Measurements from ENCODE around the gene CACNA1D.

The CACNA1D gene

DNA sequence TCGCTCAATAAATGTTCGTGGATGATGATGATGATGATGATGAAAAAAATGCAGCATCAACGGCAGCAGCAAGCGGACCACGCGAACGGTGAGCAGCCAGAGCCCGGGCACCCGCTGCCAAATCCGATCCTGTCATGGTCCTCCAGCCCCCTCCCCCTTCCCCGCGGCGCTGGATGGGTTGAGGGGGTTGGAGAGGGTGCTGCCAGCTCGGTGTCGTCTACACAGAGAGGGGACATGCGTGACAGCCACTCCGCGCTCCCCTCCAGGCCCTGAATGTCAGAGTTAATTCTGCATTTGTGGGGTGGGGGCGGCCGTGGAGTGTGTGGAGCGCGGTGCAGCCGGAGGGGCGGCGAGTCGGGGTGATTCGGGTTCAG is 722 bp downstream of the CACNA1D start:
- ChIA-PET POLR2A (no interaction called here), CTCF (no interaction called here)
- no peak for TF ChIP-seq ELF4 (IDR thresholded peaks at IDR 0.05)
- no peak for TF ChIP-seq SUZ12 (IDR thresholded peaks at IDR 0.05)
- no peak for TF ChIP-seq HDGF (IDR thresholded peaks at IDR 0.05; ENCODE audit: borderline replicate concordance)
- no peak for TF ChIP-seq SP1 (IDR thresholded peaks at IDR 0.05)
- no peak for TF ChIP-seq FOXA1 (IDR thresholded peaks at IDR 0.05)
- TF ChIP-seq ZNF384 (IDR thresholded peaks at IDR 0.05): no peak
- DNase-seq (ENCODE audit: extremely low spot score): no peak

DNA sequence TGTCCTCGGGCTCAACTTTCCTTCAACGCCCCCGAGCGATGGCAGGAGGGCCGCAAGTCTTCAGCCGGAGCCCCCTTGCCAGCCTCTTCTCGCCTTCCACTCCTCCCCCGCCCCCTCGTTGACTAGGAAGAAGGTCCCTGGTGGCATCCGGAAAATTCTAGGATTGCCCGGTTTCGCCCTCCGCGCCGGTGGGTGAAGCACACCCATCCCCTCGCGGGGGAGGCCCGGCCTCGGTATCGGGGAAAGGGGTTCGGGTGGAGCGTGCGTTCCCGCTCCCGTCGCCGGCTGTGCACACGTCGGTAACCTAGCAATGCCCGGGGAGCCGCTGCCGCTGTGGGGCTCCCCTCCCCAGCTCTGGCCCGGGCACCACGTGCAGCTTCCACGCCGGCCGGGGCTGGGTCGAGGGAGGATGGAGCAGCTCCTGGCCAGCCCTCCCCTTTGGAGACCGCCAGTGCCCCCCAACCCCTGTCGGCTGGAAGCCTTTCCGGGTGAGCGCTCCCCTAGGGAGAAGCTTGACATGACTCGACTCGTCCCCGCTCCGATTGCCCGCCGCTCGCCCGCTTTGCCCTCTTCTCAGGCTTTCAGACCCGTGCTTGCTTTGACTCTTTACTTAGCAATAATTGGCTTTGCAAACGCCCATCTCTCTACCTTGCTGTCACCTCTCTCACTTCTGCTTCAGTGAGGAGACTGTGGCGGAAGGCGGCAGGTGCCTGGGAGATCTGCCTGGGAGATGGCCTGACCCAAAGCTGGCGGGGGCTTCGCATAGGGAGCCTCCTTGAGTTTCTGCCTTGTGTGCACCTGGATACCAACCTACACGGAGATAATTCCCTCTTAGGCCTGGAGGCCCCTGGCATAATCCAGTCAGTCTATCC is 1.3 kb downstream of the CACNA1D start:
- CTCF ChIA-PET: no interaction called here
- POLR2A ChIA-PET: no interaction called here
- DNase-seq (ENCODE audit: extremely low spot score): no peak
- TF ChIP-seq ZNF384 (IDR thresholded peaks at IDR 0.05) (no peak), L3MBTL2 (conservative IDR thresholded peaks at IDR 0.05) (no peak), NFRKB (IDR thresholded peaks at IDR 0.05) (no peak), ARNT (IDR thresholded peaks at IDR 0.05) (no peak), FOXK2 (IDR thresholded peaks at IDR 0.05) (no peak), SP1 (IDR thresholded peaks at IDR 0.05) (no peak), TARDBP (IDR thresholded peaks at IDR 0.05) (no peak), FOXA1 (IDR thresholded peaks at IDR 0.05) (no peak), BHLHE40 (IDR thresholded peaks at IDR 0.05; ENCODE audit: borderline replicate concordance) (no peak), FOXM1 (IDR thresholded peaks at IDR 0.05; ENCODE audit: borderline replicate concordance) (no peak), HDGF (IDR thresholded peaks at IDR 0.05; ENCODE audit: borderline replicate concordance) (no peak), ELF4 (IDR thresholded peaks at IDR 0.05) (no peak), LEF1 (IDR thresholded peaks at IDR 0.05; ENCODE audit: borderline replicate concordance) (no peak), CTBP1 (IDR thresholded peaks at IDR 0.05; ENCODE audit: borderline replicate concordance) (no peak), SUZ12 (IDR thresholded peaks at IDR 0.05) (no peak)
- TF ChIP-seq, protein P1, sequence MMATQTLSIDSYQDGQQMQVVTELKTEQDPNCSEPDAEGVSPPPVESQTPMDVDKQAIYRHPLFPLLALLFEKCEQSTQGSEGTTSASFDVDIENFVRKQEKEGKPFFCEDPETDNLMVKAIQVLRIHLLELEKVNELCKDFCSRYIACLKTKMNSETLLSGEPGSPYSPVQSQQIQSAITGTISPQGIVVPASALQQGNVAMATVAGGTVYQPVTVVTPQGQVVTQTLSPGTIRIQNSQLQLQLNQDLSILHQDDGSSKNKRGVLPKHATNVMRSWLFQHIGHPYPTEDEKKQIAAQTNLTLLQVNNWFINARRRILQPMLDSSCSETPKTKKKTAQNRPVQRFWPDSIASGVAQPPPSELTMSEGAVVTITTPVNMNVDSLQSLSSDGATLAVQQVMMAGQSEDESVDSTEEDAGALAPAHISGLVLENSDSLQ (IDR thresholded peaks at IDR 0.05): no peak

DNA sequence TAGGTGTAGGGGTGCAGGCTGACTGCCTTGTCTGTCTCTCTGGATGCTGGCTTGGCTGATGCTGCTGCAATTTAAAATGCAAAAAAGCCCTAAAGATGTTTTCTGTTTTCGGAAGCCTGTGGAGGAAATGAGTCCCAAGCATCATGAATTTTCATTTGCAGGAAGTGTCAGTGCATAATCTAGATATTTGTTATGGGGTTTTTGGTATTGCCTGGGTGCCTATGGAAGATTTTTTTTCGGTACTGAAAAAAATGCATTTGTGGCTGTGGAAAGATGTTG is 1.9 kb downstream of the CACNA1D start:
- CTCF ChIA-PET: no interaction called here
- DNase-seq (ENCODE audit: extremely low spot score): no peak
- TF ChIP-seq BHLHE40 (IDR thresholded peaks at IDR 0.05; ENCODE audit: borderline replicate concordance) (no peak), FOXA1 (IDR thresholded peaks at IDR 0.05) (no peak), ARNT (IDR thresholded peaks at IDR 0.05) (no peak), LEF1 (IDR thresholded peaks at IDR 0.05; ENCODE audit: borderline replicate concordance) (no peak), FOXM1 (IDR thresholded peaks at IDR 0.05; ENCODE audit: borderline replicate concordance) (no peak), HDGF (IDR thresholded peaks at IDR 0.05; ENCODE audit: borderline replicate concordance) (no peak), L3MBTL2 (conservative IDR thresholded peaks at IDR 0.05) (no peak)
- TF ChIP-seq, protein P1 (IDR thresholded peaks at IDR 0.05): no peak
- POLR2A ChIA-PET: no interaction called here

DNA sequence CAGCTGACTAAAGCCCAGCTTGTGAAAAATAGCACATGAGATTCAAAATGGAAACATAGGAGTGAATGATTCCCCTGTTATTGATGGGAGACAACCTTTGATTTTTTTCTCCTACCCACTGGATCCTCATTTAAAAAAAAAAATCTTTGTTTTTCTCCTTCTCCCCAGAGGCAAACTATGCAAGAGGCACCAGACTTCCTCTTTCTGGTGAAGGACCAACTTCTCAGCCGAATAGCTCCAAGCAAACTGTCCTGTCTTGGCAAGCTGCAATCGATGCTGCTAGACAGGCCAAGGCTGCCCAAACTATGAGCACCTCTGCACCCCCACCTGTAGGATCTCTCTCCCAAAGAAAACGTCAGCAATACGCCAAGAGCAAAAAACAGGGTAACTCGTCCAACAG is 2.6 kb downstream of the CACNA1D start:
- ChIA-PET CTCF (no interaction called here), POLR2A (no interaction called here)
- DNase-seq (ENCODE audit: extremely low spot score): no peak
- TF ChIP-seq CTBP1 (IDR thresholded peaks at IDR 0.05; ENCODE audit: borderline replicate concordance) (no peak), BHLHE40 (IDR thresholded peaks at IDR 0.05; ENCODE audit: borderline replicate concordance) (no peak), LEF1 (IDR thresholded peaks at IDR 0.05; ENCODE audit: borderline replicate concordance) (no peak), ARNT (IDR thresholded peaks at IDR 0.05) (no peak), FOXK2 (IDR thresholded peaks at IDR 0.05) (no peak), ZNF384 (IDR thresholded peaks at IDR 0.05) (no peak), SUZ12 (IDR thresholded peaks at IDR 0.05) (no peak), HDGF (IDR thresholded peaks at IDR 0.05; ENCODE audit: borderline replicate concordance) (no peak), SP1 (IDR thresholded peaks at IDR 0.05) (no peak), L3MBTL2 (conservative IDR thresholded peaks at IDR 0.05) (no peak)
- TF ChIP-seq, protein P1 (IDR thresholded peaks at IDR 0.05): no peak

DNA sequence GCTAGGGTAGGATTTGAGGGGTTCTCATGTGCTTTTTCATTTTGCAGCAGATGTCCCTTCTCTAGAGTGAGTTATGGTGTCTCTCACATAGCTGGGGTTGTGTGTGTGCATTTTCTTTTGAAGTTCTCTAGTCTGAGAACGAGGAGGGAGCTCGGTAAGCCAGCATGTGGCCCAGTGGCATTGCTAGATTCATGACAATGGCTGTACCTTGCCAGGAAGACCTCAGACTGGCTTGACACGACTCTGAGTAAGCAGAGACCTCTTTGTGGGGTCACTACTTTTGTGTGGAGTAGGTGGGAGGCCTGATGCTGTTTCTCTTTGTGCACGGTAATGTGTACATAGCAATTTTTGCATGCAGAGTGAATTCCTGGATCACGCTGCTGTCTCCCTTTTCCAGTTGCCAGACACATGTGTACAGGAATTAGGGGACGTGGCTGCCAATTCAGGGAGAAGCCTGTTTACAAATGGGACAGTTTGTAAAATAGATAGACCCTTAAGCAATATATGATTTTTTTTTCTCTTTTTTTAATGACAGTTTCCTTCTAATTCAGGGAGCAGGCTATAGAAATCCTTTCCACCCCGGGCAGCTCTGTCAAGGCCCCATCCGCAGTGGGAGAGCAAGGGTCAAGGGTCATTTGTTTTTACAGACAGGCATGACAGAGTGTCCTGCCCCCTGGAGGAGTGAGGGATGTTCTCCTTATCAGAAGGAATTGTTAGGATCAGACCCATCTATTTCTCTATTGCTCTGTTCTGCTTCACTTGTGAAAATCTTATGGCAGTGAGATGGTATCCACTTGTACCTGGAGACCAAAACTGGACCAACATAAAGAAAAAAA is 4.6 kb downstream of the CACNA1D start:
- TF ChIP-seq, protein P1 (IDR thresholded peaks at IDR 0.05): peak; percentile 5; the same call in 1 of the 2 replicates
- TF ChIP-seq ZNF384 (IDR thresholded peaks at IDR 0.05): no peak
- DNase-seq (ENCODE audit: extremely low spot score): no peak
- POLR2A ChIA-PET: no interaction called here
- CTCF ChIA-PET: no interaction called here

Measured in HEK293T (cell line).